ENCODE measurements around the gene EHMT1. TPM values are rescaled to one million over a fixed set of nuclear protein-coding genes. Genes with fewer than 3 reads are reported as not detected.

EHMT1 gene
- total and polyA plus RNA-seq, 10 of the 15 experiments (the other 5 are each of a cell fraction or from before 2014, with no cell fraction given), result 2.9 to 100 (median 48.1) TPM

DNA sequence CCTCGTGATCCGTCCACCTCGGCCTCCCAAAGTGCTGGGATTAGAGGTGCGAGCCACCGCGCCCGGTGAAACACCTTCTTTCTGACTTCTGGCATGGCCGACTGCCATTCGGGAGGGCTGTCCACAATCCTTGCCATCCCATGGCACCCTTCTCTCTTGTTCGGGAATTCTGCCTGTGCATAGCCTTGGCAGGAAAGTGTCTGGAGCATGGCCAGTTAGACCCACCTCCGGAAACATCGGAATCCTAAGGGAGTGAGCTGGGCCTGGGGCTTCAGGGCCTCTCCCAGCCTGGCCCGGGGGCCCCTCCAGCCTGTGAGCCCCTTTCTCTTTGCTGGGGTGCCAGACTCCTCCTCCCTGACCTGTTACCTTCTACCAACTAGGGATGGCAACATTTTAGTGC lies 14.9 kb upstream of the EHMT1 start:
- no TSS peak for BruUV-seq (replicated peaks)
- POLR2A ChIA-PET, result no interaction called here
- CTCF ChIA-PET, result no interaction called here

More for the DNA sequence above, 14.9 kb upstream of the EHMT1 start:
- Histone ChIP-seq H3K4me2 (ENCODE audit: control insufficient read depth, insufficient read depth) (no peak overlapping the region), H4K20me1 (ENCODE audit: control insufficient read depth, insufficient read depth) (no peaks in the 10 kb centered on the region; the same call in 1 of the 2 replicates), H3K9ac (ENCODE audit: control insufficient read depth, insufficient read depth, low read length) (no peak overlapping the region), H3K79me2 (ENCODE audit: control insufficient read depth, insufficient read depth, low read length) (peaks cover 4% of the 10 kb centered on the region), H3K9me3 (replicated peaks; ENCODE audit: control insufficient read depth, insufficient read depth, low read length) (no peaks in the 10 kb centered on the region), H3K27ac (ENCODE audit: control insufficient read depth, insufficient read depth) (no peak overlapping the region), H3K27me3 (replicated peaks in 1 of 2; ENCODE audit: control insufficient read depth in 2 of 2, insufficient read depth in 2 of 2, low read length in 1 of 2) (no peaks in the 10 kb centered on the region), H3K36me3 (ENCODE audit: control insufficient read depth in 2 of 2, insufficient read depth in 2 of 2, low read length in 1 of 2) (no peaks in the 10 kb centered on the region), H2AFZ (ENCODE audit: control insufficient read depth, low read depth, low read length) (no peak overlapping the region), H3K4me1 (ENCODE audit: control insufficient read depth, insufficient read depth, low read length) (peaks cover 11% of the 10 kb centered on the region), H3K4me3 (no peak overlapping the region)
- ATAC-seq (no peak), FAIRE-seq (no peak), DNase-seq (ENCODE audit: low read depth, low spot score) (no peak)
- ChIA-PET SMC1A (ENCODE audit: uncharacterized antibody, unreplicated experiment) (no interaction called here), RAD21 (ENCODE audit: unreplicated experiment) (no interaction called here)
- 88% methylated on average over 13 of the region's 13 CpGs for WGBS (ENCODE audit: insufficient coverage, insufficient replicate concordance, low lambda C conversion rate, missing lambda C conversion rate)
- intact Hi-C loops (cut with micrococcal nuclease; ENCODE audit: unreplicated experiment) (no loop called here), in situ Hi-C loops (cut with MboI) (no loop called here)
- TF ChIP-seq SMARCA5 (IDR thresholded peaks at IDR 0.05) (no peak), DPF2 (IDR thresholded peaks at IDR 0.05) (no peak), SMC3 (IDR thresholded peaks at IDR 0.05; ENCODE audit: borderline replicate concordance, low read length) (no peak), CHD4 (IDR thresholded peaks at IDR 0.05) (no peak), POLR2AphosphoS2 (IDR thresholded peaks at IDR 0.05; ENCODE audit: low read depth, low read length) (no peak), NFYB (IDR thresholded peaks at IDR 0.05; ENCODE audit: insufficient read depth, low read depth, low read length) (no peak), ZBED1 (IDR thresholded peaks at IDR 0.05; ENCODE audit: borderline replicate concordance) (no peak), EED (IDR thresholded peaks at IDR 0.05; ENCODE audit: low read depth) (no peak), SUPT20H (IDR thresholded peaks at IDR 0.05; ENCODE audit: borderline replicate concordance, control insufficient read depth, low read depth, low read length) (no peak), TCF7 (IDR thresholded peaks at IDR 0.05; ENCODE audit: borderline replicate concordance) (no peak), KDM1A (IDR thresholded peaks at IDR 0.05; ENCODE audit: borderline replicate concordance) (no peak), MEF2A (IDR thresholded peaks at IDR 0.05; ENCODE audit: insufficient read depth, low read depth, low read length) (no peak), CHD1 (IDR thresholded peaks at IDR 0.05; ENCODE audit: low read depth, low read length) (no peak), HDAC2 (IDR thresholded peaks at IDR 0.05) (no peak), NR2C2 (IDR thresholded peaks at IDR 0.05; ENCODE audit: borderline replicate concordance, control insufficient read depth, insufficient read length, low read depth) (no peak), ESRRA (IDR thresholded peaks at IDR 0.05; ENCODE audit: low read length) (no peak)
- TF ChIP-seq, protein P1, sequence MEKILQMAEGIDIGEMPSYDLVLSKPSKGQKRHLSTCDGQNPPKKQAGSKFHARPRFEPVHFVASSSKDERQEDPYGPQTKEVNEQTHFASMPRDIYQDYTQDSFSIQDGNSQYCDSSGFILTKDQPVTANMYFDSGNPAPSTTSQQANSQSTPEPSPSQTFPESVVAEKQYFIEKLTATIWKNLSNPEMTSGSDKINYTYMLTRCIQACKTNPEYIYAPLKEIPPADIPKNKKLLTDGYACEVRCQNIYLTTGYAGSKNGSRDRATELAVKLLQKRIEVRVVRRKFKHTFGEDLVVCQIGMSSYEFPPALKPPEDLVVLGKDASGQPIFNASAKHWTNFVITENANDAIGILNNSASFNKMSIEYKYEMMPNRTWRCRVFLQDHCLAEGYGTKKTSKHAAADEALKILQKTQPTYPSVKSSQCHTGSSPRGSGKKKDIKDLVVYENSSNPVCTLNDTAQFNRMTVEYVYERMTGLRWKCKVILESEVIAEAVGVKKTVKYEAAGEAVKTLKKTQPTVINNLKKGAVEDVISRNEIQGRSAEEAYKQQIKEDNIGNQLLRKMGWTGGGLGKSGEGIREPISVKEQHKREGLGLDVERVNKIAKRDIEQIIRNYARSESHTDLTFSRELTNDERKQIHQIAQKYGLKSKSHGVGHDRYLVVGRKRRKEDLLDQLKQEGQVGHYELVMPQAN (conservative IDR thresholded peaks at IDR 0.05), result no peak
- TF ChIP-seq, protein P2, sequence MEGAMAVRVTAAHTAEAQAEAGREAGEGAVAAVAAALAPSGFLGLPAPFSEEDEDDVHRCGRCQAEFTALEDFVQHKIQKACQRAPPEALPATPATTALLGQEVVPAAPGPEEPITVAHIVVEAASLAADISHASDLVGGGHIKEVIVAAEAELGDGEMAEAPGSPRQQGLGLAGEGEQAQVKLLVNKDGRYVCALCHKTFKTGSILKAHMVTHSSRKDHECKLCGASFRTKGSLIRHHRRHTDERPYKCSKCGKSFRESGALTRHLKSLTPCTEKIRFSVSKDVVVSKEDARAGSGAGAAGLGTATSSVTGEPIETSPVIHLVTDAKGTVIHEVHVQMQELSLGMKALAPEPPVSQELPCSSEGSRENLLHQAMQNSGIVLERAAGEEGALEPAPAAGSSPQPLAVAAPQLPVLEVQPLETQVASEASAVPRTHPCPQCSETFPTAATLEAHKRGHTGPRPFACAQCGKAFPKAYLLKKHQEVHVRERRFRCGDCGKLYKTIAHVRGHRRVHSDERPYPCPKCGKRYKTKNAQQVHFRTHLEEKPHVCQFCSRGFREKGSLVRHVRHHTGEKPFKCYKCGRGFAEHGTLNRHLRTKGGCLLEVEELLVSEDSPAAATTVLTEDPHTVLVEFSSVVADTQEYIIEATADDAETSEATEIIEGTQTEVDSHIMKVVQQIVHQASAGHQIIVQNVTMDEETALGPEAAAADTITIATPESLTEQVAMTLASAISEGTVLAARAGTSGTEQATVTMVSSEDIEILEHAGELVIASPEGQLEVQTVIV (IDR thresholded peaks at IDR 0.05; ENCODE audit: borderline replicate concordance, partially characterized antibody), result no peak

All from GM12878 (cell line).